Vagina (tissue), 2 donors: Measurements from ENCODE around the gene R3HDM2. TPM values are rescaled to one million over a fixed set of nuclear protein-coding genes. Genes with fewer than 3 reads are reported as not detected.

ENCODE experiments used
- DNase-seq, 2 donors: peaks; one replicate each; pipeline ENCODE4 v3.0.0-alpha.2; 2017; ENCODE audit errors: extremely low spot score in 2 of 2
- H3K27ac ChIP-seq: fragments of 200-600 bp; sonication (generic); one replicate; pipeline ENCODE4 v1.5.1; 2019
- H3K27me3 ChIP-seq: fragments of 200-600 bp; sonication (generic); one replicate; pipeline ENCODE4 v1.5.1; 2019
- H3K36me3 ChIP-seq, 2 donors: fragments of 200-600 bp; sonication (generic); one replicate each; pipeline ENCODE4 v1.5.1; 2017 to 2019
- H3K4me1 ChIP-seq: fragments of 200-600 bp; sonication (generic); one replicate; pipeline ENCODE4 v1.5.1; 2019
- H3K4me3 ChIP-seq, 2 donors: fragments of 200-600 bp; sonication (generic); 1 replicate in 1 of 2; 2 replicates in 1 of 2; pipeline ENCODE4 v1.5.1; 2016 to 2019
- H3K9me3 ChIP-seq: fragments of 200-600 bp; sonication (generic); one replicate; pipeline ENCODE4 v1.5.1; 2019
- CTCF ChIP-seq, 3 experiments: fragments of 450-650 bp in 2 of 3; fragments of 200-600 bp in 1 of 3; sonication (generic) in 1 of 3; IDR thresholded peaks; one replicate each; pipeline ENCODE4 v1.5.1; 2017 to 2019; ENCODE audit warnings: antibody characterized with exemption in 3 of 3, mild to moderate bottlenecking in 2 of 3, moderate library complexity in 2 of 3
- POLR2A ChIP-seq, 2 donors: fragments of 450-650 bp; IDR thresholded peaks; one replicate each; pipeline ENCODE4 v1.6.1; 2017; ENCODE audit warnings: antibody characterized with exemption in 2 of 2, mild to moderate bottlenecking in 2 of 2, moderate library complexity in 2 of 2
- POLR2AphosphoS5 ChIP-seq, 2 donors: sonication (generic); formaldehyde crosslinking; IDR thresholded peaks; one replicate each; pipeline ENCODE4 v1.9.0; 2017; ENCODE audit warnings: antibody characterized with exemption in 2 of 2, mild to moderate bottlenecking in 2 of 2, low read depth in 1 of 2; ENCODE audit not compliant: insufficient read depth in 1 of 2
- intact Hi-C: fragments of 100-400 bp; cut with DNase I; formaldehyde crosslinking; loops from one replicate; pipeline ENCODE4 v1.15.1; 2023
- total RNA-seq: library from RNA; depleted of rRNA; stranded (reverse); fragments of >200 nt; gene quantifications from one replicate; pipeline ENCODE4 v1.2.3, GENCODE V29; 2016

Gene R3HDM2
- total RNA-seq, 1 donor from 2014 or later, result 44.2 TPM

GRCh38 chr12:57216014-57216911 is 214.6 kb downstream of the R3HDM2 start, which contains the start of gene NXPH4:
NXPH4 (plus strand) TSS chr12:57216794; CDS start chr12:57216970, 176 bp downstream.
- Histone ChIP-seq H3K27ac (no peak within 1 kb of the TSS), H3K27me3 (peaks cover 2% of the 10 kb centered on the region), H3K4me3 (peak within 1 kb of the TSS; percentile 40 to 59), H3K9me3 (no peaks in the 10 kb centered on the region), H3K4me1 (peaks cover 47% of the 10 kb centered on the region), H3K36me3 (peaks cover 0 to 11% of the 10 kb centered on the region in 2 donors)
- DNase-seq, result no peak
- intact Hi-C loops, result no loop called here
- TF ChIP-seq CTCF (IDR thresholded peaks at IDR 0.05) (no peak), POLR2AphosphoS5 (IDR thresholded peaks at IDR 0.05; ENCODE audit: insufficient read depth in 1 of 2, low read depth in 1 of 2) (no peak), POLR2A (IDR thresholded peaks at IDR 0.05) (no peak)

DNA sequence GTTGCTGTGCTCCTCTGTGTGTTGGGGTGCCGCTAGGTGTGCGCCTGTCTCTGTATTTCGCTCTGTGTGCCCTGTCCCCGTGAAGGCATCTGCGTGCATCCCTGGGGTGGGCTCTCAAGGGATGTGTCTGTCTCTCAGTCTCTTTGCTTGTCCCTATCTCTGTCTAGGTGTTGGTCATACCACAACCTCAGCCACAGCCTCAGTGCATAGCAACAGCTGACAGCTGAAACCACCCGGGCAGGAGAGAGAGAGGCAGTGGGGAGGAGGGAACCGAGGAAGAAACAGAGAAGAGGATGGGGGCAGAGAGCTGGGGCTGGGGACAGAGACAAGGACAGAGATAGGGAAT is 215.2 kb downstream of the R3HDM2 start:
- TF ChIP-seq CTCF (IDR thresholded peaks at IDR 0.05) (no peak), POLR2A (IDR thresholded peaks at IDR 0.05) (no peak)
- intact Hi-C loops, result no loop called here
- no peak for DNase-seq
- no peak overlapping the region for H3K27ac ChIP-seq
- H3K27me3 ChIP-seq, result no peaks in the 10 kb centered on the region
- H3K9me3 ChIP-seq, result no peaks in the 10 kb centered on the region
- H3K4me1 ChIP-seq, result peaks cover 47% of the 10 kb centered on the region
- H3K36me3 ChIP-seq, result peaks cover 0 to 16% of the 10 kb centered on the region in 2 donors
- no peak overlapping the region for H3K4me3 ChIP-seq

- Histone ChIP-seq H3K4me1 (peaks cover 42% of the 10 kb centered on the region), H3K9me3 (no peaks in the 10 kb centered on the region), H3K27me3 (no peaks in the 10 kb centered on the region), H3K4me3 (no peak overlapping the region), H3K36me3 (peaks cover 0 to 22% of the 10 kb centered on the region in 2 donors), H3K27ac (no peak overlapping the region)
- no peak for TF ChIP-seq POLR2A (IDR thresholded peaks at IDR 0.05)
- no peak for DNase-seq
- intact Hi-C loops, result no loop called here
These were observed 215.8 kb downstream of the R3HDM2 start for GRCh38 chr12:57215065-57215464.

DNA sequence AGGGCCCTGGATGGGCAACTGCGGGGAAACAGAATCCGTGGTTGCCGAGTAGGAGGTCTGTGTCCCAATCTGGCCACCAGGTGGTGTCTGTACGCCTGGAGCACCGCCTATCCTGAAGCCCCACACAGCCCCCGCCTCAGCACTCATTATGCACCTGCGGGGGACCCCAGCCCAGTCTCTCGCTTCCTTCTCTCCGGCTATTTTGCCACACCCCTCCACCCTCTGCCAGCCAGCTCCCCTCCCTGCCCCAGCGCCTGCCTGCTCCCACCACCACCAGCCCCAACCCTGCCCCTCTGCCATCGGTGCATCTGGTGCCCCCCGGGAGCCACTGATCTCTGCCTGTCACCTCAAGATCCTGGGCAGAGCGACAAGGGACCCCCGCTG is 216.5 kb downstream of the R3HDM2 start:
- no peak overlapping the region for H3K4me3 ChIP-seq
- no peaks in the 10 kb centered on the region for H3K9me3 ChIP-seq
- no peaks in the 10 kb centered on the region for H3K27me3 ChIP-seq
- TF ChIP-seq POLR2AphosphoS5 (IDR thresholded peaks at IDR 0.05; ENCODE audit: insufficient read depth in 1 of 2, low read depth in 1 of 2), result no peak
- TF ChIP-seq CTCF (IDR thresholded peaks at IDR 0.05), result peak; percentile 39 to 57 (median 55)
- H3K27ac ChIP-seq, result no peak overlapping the region
- intact Hi-C loops, result no loop called here
- DNase-seq, result no peak
- H3K4me1 ChIP-seq, result peaks cover 40% of the 10 kb centered on the region
- peaks cover 0 to 28% of the 10 kb centered on the region in 2 donors for H3K36me3 ChIP-seq

GRCh38 chr12:57213763-57214397 is 217.0 kb downstream of the R3HDM2 start:
- intact Hi-C loops, result no loop called here
- H3K4me1 ChIP-seq, result peaks cover 40% of the 10 kb centered on the region
- H3K36me3 ChIP-seq, result peaks cover 0 to 33% of the 10 kb centered on the region in 2 donors
- no peak for TF ChIP-seq POLR2A (IDR thresholded peaks at IDR 0.05)
- no peak for TF ChIP-seq CTCF (IDR thresholded peaks at IDR 0.05)
- no peak for TF ChIP-seq POLR2AphosphoS5 (IDR thresholded peaks at IDR 0.05; ENCODE audit: insufficient read depth in 1 of 2, low read depth in 1 of 2)
- no peak overlapping the region for H3K27ac ChIP-seq
- H3K27me3 ChIP-seq, result no peaks in the 10 kb centered on the region
- H3K9me3 ChIP-seq, result no peaks in the 10 kb centered on the region
- H3K4me3 ChIP-seq, result no peak overlapping the region
- no peak for DNase-seq
